GM18517 (cell line): ENCODE results near the gene CALCOCO1.

Experiments used
- ATAC-seq: cut with Tn5 transposase; IDR thresholded peaks from one replicate; pipeline ENCODE4 v1.9.1; 2021; ENCODE audit warnings: mild to moderate bottlenecking, moderate library complexity; ENCODE audit not compliant: unreplicated experiment

Gene CALCOCO1

GRCh38 chr12:53752621-53753020, 25.4 kb upstream of the CALCOCO1 start:
- no peak for ATAC-seq

GRCh38 chr12:53752192-53752601, 24.9 kb upstream of the CALCOCO1 start:
- ATAC-seq: no peak

GRCh38 chr12:53751336-53752191, 24.3 kb upstream of the CALCOCO1 start, which contains the start of gene CISTR:
CISTR (minus strand) TSS chr12:53751979.
- no peak for ATAC-seq

- no peak for ATAC-seq
Observed at GRCh38 chr12:53750812-53751335, 23.6 kb upstream of the CALCOCO1 start.

GRCh38 chr12:53749986-53750811, 22.9 kb upstream of the CALCOCO1 start:
- no peak for ATAC-seq

GRCh38 chr12:53748072-53748840, 21.0 kb upstream of the CALCOCO1 start:
- no peak for ATAC-seq

- no peak for ATAC-seq
Observed at GRCh38 chr12:53747095-53747494, 19.8 kb upstream of the CALCOCO1 start.

GRCh38 chr12:53746592-53747092, 19.4 kb upstream of the CALCOCO1 start:
- ATAC-seq: no peak

GRCh38 chr12:53744751-53745150, 17.5 kb upstream of the CALCOCO1 start:
- no peak for ATAC-seq

GRCh38 chr12:53744130-53744441, 16.8 kb upstream of the CALCOCO1 start:
- no peak for ATAC-seq

GRCh38 chr12:53743266-53744129, 16.2 kb upstream of the CALCOCO1 start:
- ATAC-seq: no peak

GRCh38 chr12:53740130-53740491, 12.9 kb upstream of the CALCOCO1 start:
- ATAC-seq: no peak

GRCh38 chr12:53739214-53740129, 12.2 kb upstream of the CALCOCO1 start:
- no peak for ATAC-seq

GRCh38 chr12:53738406-53739213, 11.4 kb upstream of the CALCOCO1 start:
- no peak for ATAC-seq

GRCh38 chr12:53737951-53738405, 10.7 kb upstream of the CALCOCO1 start:
- ATAC-seq: no peak

GRCh38 chr12:53737093-53737808, 10.0 kb upstream of the CALCOCO1 start:
- no peak for ATAC-seq

- ATAC-seq: no peak
Observed at GRCh38 chr12:53736592-53736991, 9.3 kb upstream of the CALCOCO1 start.
